Measurements from ENCODE around the gene ORC4.

Gene ORC4

DNA sequence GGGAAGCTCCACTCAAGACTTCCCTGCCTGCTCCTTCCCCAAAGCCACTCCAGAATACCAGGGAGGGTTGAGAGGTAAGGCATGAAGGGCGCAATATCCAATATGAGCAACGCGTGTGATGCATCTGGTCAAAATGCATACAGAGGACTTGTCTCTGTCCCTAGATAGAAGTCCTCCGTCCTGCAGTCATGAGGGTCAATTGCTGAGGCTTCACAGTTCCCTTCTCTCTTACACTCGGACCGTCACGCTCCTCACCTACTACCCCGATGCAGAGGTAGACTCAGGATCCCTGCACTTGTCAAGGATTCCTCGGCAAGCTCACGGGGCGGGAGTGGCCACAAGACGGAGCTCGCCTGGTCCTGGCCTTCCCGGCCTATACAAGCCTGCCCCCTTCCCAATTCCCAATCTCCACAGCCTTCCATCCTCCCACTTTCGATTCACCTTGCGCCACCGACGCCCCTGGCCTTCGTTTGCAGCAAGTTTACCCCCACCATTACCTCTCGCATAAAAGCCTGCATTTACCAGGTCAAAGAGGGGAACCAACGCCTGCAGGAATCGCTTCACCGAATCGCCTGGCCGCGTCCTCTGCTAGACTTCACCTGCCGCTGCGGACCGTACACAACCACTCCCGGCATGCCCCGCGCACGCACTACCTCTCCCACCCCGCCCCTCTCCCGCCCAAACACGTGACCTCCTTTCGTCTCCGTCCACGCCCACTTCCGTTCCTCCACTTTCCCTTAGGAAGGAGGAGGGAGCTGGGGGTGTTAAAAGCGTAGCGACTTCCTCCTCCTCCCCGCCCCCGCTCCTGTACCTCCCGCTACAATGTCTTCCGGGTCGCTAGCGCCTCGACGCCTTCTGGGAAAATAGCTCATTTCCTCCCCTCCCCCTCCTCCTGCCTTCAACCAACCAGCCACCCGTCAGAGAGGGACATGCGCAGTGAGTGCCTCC lies at the start of gene ORC4:
Gene ORC4 (minus strand): TSS at position 627 of the 948 bp plus-strand sequence. CDS start 44,779 bp downstream, outside the sequence.
- DNase-seq (ENCODE audit: low read depth in 1 of 2, low spot score in 1 of 2), result peak; percentile 85 to 98

DNA sequence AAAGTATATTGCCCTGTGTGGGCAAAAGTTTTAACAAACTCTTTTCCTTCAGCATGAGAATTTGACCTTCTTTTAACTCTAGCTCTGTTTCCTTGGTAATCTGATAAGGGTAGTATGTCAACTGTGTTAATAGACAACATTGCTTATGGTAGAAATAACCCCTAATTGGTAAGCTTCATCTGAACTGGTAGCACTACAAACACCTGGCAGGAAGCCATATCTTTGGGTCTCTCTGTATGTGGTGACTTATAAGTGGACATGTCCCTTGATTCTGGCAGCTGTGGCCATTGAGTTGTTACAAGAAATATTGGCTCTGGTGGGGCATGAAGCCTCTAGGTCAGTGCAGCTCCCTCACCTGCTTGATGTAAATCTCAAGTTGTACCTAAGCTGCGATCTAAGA lies 47.3 kb upstream of the ORC4 start:
- DNase-seq (ENCODE audit: low read depth in 1 of 2, low spot score in 1 of 2), result no peak

DNA sequence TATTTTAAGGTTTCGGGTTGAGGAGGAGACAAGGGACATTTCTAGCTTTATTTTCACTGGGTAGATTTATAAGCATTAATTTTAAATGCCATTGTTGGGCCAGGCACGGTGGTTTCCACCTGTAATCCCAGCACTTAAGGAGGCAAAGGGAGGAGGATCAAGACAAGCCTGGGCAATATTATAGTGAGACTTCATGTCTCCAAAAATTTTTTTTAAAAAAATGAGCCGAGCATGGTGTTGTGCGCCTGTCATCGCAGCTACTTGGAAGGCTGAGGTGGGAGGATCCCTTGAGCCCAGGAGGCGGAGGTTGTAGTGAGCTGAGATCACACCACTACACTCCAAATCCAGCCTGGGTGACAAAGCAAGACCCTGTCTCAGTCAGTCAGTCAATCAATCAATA lies 45.4 kb upstream of the ORC4 start:
- DNase-seq (ENCODE audit: low read depth in 1 of 2, low spot score in 1 of 2), result no peak

DNA sequence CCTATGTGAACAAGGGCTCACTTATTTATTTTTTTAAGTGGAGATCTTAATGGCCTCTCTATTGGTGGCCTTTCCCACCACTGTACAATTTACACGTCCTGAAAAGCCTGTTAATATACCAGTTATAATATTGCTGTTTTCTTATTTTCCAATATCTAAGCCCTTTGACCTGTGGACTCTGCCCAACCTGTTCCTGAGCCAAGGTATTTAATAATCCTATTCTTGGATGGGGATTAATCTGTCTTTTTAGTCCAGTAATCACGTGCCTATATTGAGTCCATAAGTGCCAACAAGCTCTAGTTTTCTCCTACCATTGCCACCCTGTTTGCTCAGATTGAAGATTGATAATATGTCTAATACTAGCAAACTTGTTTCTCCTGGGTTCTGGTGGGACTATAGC lies 43.1 kb upstream of the ORC4 start:
- no peak for DNase-seq (ENCODE audit: low read depth in 1 of 2, low spot score in 1 of 2)

DNA sequence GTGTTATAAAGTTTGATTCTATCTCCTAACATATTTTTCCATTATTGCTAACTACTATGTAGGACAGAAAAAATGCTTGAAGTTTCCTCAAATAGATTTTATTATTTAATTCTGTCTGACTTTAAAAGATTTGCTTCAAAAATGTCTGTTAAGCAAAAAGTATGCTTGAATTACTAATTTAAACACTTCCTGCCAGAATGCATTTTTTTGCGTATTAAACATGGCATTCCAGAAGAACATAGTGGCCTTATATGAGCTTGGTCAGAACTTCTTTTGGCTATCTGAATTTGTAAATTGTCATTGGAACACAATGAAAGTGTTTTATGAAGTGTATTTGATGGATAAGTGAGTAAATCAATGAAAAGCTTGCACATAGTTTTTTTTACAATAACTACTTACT lies 38.1 kb upstream of the ORC4 start:
- DNase-seq (ENCODE audit: low read depth in 1 of 2, low spot score in 1 of 2), result no peak

DNA sequence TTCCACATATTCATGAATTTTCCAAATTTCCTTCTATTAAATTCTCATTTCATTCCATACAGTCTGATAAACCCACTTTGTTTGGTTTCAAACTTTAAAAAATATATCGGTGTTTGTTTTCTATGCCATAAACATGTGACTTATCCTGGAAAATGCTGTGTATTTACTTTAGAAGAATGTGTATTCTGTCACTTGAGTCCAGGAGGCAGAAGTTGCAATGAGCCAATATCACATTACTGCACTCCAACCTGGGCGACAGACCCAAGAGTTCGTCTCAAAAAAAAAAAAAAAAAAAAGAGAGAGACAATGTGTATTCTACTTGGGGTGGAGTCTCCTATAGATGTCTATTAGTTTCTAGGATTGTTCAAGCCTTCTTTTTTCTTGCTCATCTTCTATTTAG lies 32.1 kb upstream of the ORC4 start:
- DNase-seq (ENCODE audit: low read depth in 1 of 2, low spot score in 1 of 2), result no peak

DNA sequence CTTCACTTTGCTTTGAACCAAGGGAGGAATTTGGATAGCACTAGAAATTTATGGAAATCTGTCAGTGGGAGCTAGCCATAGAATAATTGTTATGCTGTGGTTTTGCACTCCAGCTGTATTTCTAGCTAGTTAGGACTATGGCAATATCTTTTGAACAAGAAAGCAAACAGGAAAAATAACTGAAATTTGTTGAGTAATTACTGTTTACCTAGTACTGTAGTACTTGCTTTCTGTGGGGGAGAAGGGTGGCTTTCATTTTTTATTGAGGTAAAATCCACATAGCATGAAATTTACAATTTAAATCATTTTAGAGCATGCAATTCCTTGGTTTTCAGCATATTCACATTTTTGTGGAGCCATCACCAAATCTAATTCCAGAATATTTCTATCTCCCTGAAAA lies 28.7 kb upstream of the ORC4 start:
- no peak for DNase-seq (ENCODE audit: low read depth in 1 of 2, low spot score in 1 of 2)

DNA sequence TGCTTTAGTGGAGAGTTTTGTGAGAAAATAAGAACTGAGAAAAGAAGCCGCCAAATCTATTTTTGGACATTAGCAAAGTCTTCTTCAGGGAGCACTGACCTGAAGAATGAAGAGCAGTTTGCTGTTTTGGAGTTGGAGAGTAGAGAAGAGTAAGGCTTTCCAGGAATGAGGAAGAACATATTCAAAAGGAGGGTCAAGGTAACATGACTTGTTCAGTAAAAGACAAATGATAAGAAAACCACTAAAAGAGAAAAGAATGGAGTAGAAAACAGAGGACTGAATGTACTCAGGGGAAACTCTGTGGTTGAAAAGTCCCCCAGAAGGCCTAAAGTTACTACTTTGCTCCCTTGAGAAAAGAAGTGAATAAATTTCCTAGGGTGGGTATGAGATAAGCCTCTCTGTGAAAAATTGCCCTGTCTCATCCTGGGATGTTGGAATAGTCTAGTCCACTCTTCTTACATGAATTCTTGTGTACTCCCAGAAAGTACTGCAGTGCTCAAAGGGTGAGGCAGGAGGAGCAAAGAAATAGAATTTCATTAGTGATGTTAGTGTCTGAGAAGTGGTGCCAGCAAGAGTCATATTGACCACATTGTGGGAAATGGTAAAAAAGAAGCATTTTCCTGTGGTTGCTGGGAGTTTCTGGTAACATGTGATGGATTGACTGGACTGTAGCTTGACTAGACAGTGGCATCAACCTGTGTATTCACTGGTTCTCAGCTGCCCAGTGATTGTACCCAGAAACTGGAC lies 28.1 kb upstream of the ORC4 start:
- no peak for DNase-seq (ENCODE audit: low read depth in 1 of 2, low spot score in 1 of 2)

DNA sequence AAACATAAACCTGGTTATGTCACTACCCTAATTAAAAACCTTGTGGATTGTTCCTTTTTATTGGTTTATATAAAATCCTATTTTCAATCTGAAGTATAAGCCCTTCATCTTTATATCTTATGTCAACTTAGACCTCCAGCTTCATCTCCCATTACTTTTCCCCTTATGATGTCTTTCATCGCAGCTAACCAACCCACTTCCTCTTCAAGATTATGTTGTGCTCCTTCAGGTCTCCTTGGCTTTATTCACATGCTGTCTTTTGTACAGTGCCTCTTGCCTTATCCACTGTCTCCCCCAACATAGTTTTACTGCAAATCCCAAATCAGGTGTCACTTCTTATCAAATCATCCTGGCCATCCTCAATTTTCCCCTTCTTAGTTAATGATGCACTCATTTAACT lies 26.3 kb upstream of the ORC4 start:
- no peak for DNase-seq (ENCODE audit: low read depth in 1 of 2, low spot score in 1 of 2)

DNA sequence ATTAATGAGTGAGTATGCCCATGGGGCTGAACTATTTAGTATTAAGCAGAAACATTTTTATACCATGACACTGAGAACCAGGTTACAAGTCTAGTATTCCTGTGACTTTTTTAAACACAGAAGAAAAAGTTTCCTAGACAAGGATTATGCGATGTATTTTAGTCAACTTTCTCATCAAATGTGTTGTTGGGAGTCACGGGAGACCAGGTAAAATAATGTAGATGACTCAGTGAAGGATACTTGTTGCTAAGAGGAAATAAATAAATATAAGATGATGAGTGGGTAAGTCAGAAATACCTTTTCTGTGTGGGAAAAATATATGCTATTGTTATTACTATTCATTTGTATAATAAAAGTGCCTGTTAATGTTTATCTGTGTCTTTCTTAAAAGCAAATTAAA lies 23.8 kb upstream of the ORC4 start:
- DNase-seq (ENCODE audit: low read depth in 1 of 2, low spot score in 1 of 2), result no peak

DNA sequence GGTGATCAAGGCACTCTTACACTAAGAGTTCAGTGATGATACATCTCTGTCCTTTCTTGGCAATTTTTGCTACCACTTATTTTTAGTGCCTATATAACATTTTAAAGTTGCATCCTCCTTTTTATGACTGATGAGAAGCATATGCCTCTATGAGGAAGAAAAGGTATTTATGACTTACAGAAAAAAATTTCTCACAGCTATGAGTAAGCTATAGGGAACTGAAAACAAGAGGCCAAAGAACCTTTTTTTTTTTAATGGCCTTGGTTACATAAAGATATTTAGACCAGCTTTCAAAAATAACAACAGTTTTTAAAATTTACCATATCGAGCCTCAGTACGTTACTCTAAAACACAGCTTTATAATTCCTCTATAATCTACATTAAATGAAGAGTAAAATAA lies 21.7 kb upstream of the ORC4 start:
- no peak for DNase-seq (ENCODE audit: low read depth in 1 of 2, low spot score in 1 of 2)

DNA sequence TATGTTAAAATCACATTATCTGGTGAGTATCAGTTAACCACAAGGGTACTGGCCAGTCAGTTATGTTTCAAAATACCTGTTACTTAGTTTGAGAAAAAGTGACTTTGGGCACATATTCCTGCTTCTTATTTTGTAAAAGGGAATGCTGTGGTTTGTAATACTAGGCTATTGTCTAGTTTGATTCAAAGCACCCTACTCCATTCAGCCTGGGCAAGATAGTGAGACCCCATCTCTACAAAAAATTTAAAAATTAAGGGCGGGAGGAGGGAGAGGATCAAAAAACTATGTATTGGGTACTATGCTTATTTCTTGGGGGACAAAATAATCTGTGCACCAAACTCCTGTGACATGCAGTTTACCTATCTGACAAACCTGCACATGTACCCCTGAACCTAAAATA lies 19.2 kb upstream of the ORC4 start:
- no peak for DNase-seq (ENCODE audit: low read depth in 1 of 2, low spot score in 1 of 2)

DNA sequence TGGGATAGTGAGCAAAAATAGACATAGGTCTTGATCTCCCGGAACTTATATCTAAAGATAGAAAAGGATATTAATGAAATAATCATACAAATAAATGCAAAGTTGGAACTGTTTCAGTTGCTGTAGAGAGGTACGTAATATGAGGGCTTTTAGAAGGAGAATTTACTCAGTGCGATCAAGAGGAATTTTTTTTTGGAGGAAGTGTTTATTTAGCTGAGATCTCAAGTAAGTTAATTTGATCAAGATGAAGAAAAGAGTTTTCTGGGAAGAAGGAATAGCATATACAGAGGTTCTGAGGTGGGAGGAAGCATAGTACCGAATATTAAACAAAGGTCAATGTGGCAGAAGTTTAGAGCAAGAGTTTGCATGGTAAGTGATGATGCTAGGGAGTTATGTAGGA lies 11.7 kb upstream of the ORC4 start:
- no peak for DNase-seq (ENCODE audit: low read depth in 1 of 2, low spot score in 1 of 2)

DNA sequence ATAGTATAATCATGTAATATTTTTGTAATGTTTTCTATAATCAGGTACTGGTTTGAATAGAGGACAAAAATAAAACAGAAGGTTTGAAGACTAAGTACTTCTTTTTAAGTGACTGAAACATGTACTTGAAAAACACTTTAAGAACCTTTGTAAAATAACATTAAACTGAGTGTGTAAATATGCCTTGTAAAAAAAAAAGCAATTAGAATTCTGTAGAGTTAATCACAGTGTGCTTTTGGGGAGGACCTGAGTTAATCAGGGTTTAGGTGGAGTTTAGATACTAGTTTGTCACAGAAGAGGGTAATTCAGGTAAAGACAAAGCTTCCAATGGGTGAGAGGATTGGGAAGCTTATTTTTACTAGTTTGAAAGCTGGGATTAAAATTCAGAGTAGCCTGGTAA lies 10.6 kb upstream of the ORC4 start:
- no peak for DNase-seq (ENCODE audit: low read depth in 1 of 2, low spot score in 1 of 2)

DNA sequence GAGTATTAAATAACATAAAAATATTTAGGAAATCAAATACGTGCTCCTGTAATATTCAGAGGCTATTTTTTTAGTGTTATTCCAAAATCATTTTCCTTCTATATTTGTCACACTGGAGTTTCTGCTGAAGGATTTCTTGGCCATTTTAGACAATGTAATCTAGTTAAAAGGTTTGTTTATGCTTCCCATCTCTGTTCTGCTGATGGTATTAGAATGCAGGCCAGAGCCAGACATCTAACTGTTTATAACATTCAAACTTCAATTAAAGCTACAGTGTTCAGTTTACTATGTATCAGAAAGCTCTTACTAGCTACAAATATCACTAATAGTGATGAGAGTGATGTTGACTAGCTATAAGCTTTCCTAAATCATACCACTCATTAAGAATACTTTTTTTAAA lies 8.2 kb upstream of the ORC4 start:
- no peak for DNase-seq (ENCODE audit: low read depth in 1 of 2, low spot score in 1 of 2)

DNA sequence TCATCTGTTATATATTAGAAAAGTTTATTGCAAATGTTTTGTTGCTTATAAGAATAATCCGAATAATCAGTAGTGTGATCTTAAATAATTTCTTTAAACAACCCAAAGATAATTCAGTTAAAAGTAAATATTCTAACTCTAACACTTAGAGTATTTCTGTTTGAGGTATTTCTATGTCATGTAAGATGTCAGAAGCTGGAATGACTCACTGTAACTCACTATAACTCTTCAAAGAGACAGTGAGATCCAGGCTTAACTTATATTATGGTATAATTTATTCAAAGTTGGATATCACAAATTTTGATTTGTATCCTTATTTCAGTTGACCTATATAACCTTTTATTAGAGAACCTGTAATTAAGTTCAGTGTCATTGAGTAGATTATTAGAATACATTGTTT lies 7.3 kb upstream of the ORC4 start:
- DNase-seq (ENCODE audit: low read depth in 1 of 2, low spot score in 1 of 2), result no peak

DNA sequence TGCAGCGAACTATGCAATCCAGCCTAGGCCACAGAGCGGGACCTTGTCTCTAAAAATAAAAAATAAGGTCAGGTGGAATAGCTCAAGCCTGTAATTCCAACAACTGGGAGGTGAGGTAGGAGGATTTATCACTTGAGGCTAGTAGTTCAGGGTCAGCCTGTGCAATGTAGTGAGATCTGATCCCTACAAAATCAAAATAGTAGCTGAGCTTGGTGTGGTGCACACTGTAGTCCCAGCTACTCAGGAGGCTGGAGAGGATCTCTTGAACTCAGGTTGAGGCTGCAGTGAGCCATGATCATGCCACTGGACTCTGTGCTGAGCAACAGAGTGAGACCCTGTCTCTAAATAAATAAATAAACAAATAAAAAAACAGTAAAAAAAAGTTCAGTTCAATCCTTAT lies 6.0 kb upstream of the ORC4 start:
- DNase-seq (ENCODE audit: low read depth in 1 of 2, low spot score in 1 of 2), result no peak

DNA sequence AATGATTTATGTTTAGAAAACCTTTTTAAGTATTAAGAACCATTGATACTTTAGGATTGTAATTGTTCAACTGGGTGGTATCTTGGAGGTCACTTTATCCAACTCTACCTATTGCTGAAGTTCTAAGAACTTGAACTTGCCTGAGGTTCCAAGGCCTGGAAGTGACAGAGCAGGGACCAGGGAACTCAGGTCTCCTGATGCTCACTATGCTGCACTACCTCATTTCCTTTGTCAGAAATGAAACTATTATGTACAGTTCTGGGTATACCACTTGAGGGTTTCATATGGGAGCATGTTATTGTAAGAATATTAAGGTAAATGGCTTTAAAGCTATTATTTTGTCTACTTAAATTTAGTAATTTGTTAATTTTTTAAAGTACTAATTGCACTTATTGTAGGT lies 3.3 kb upstream of the ORC4 start:
- no peak for DNase-seq (ENCODE audit: low read depth in 1 of 2, low spot score in 1 of 2)

DNA sequence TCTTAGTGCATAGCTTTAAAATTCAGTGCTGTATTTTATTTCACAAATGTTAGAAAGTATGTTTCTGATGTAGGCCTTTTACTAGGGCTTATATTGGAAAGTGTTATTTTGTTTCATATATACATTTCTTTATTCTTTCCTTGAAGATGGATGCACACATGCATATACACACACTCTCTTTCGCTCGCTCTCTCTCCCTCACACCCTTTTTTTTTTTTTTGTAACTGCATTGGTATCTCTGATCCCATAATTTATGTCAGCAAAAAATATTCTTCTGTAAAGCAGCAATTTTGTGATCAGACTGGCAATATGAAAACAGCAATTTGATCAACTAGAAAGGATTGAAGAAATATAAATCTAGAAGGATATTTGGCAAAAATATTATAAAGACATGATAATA lies 2.3 kb upstream of the ORC4 start:
- no peak for DNase-seq (ENCODE audit: low read depth in 1 of 2, low spot score in 1 of 2)

DNA sequence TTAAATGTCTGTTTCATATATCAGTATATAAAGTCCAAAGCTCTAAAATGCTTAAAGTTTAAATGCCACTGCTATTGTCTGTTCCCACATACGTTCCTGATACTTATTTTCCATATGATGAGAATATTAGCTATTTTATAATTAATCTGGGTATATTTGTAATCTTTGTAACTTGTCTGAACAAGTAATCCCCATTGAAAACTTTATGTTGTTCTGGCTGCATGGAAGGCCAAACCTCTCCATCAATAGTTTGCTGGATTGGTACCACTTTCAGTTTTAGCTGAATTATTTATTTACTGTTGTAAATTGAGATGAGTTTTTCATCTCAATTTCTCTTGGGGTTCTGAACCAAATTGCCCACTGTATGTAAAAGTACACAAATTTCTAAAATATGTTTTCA lies 1.8 kb upstream of the ORC4 start:
- DNase-seq (ENCODE audit: low read depth in 1 of 2, low spot score in 1 of 2), result no peak

DNA sequence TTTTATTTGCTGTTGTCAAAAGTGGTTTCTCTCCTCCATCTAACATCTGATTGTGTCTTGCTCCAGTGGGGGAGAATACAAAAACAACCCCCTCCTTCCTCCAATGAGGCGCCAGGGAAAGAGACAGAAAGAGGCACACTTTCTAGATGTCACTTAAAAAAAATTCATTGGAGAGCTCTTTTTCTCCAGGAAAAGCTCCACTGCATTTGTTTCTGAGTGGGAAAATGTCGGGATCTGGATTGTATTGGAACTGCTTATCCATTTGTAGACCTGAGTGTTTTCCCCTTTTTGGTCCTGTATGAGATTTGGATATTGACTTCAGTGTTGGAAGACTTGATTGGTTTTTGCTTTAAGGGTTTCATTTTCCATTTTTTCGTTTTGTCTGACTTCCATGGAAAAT lies 1.3 kb upstream of the ORC4 start:
- no peak for DNase-seq (ENCODE audit: low read depth in 1 of 2, low spot score in 1 of 2)

DNA sequence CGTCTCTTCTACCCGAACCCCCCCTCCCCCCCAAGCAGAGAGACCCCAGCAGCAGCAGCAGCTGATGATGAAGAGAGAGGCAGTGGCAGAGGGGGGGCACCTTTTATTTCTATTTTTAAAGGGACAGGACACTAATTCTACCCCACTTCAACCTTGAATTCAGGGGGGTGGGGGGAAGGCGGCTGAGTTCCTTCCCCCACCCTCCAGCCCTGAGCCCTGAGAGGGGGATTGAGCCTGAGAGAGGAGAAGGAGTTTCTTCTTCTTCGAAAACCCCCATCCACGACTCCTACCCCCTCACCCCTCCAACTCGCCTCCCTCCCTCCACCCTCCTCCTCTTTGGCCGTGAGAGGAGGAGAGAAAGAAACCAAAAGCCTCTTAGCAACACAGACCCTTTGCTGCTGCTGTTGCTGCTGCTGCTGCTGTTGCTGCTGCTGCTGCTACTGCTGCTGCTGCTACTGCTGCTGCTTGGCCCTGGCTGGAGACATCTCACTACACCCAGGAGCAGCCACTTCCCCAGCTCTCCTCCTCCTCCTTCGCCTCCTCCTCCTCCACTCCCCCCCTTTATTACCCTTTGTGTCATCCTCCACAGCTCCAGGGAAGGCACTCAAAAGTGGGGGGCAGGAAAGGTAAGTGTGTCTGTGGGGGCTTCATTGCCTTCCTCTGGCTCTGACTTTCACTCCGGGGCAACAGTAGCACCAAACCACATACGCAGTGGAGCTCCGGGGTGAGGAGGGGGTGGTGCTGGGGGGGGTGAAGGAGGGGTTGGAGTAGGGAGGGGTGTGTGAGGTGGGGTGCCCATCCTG lies 723 bp upstream of the ORC4 start, which contains the start of gene MBD5:
Gene MBD5 (plus strand): TSS at position 33 of the 803 bp plus-strand sequence.
- DNase-seq (ENCODE audit: low read depth in 1 of 2, low spot score in 1 of 2), result peak in 1 of 2 donors; percentile 41

Data from activated CD4-positive, alpha-beta T cell treated with anti-CD3 and anti-CD28 coated beads, Interleukin-2, amount 50 U/mL, for 24 hours (primary cell).